Gastroesophageal sphincter (tissue), 3 donors: ENCODE data around the gene TMEM30A.

Experiments
- EP300 ChIP-seq: sonication (generic); formaldehyde crosslinking; IDR thresholded peaks from one replicate; pipeline ENCODE4 v1.6.1; 2017; ENCODE audit warnings: antibody characterized with exemption, mild to moderate bottlenecking
- POLR2A ChIP-seq, 2 donors: fragments of 450-650 bp; IDR thresholded peaks; one replicate each; pipeline ENCODE4 v1.6.1; 2017; ENCODE audit warnings: antibody characterized with exemption in 2 of 2, mild to moderate bottlenecking in 2 of 2, moderate library complexity in 1 of 2
- POLR2AphosphoS5 ChIP-seq: sonication (generic); formaldehyde crosslinking; IDR thresholded peaks from one replicate; pipeline ENCODE4 v1.6.1; 2017; ENCODE audit warnings: antibody characterized with exemption
- TF ChIP-seq, protein P1 (sequence below), 4 experiments: fragments of 200-600 bp in 2 of 4; fragments of 450-650 bp in 2 of 4; sonication (generic) in 1 of 4; IDR thresholded peaks; one replicate each; pipeline ENCODE4 v1.5.1; 2017 to 2019; ENCODE audit warnings: antibody characterized with exemption in 4 of 4, mild to moderate bottlenecking in 2 of 4, moderate library complexity in 2 of 4

- TF ChIP-seq POLR2AphosphoS5 (no peak), POLR2A (IDR thresholded peaks at IDR 0.05) (no peak), EP300 (no peak)
- TF ChIP-seq, protein P1, sequence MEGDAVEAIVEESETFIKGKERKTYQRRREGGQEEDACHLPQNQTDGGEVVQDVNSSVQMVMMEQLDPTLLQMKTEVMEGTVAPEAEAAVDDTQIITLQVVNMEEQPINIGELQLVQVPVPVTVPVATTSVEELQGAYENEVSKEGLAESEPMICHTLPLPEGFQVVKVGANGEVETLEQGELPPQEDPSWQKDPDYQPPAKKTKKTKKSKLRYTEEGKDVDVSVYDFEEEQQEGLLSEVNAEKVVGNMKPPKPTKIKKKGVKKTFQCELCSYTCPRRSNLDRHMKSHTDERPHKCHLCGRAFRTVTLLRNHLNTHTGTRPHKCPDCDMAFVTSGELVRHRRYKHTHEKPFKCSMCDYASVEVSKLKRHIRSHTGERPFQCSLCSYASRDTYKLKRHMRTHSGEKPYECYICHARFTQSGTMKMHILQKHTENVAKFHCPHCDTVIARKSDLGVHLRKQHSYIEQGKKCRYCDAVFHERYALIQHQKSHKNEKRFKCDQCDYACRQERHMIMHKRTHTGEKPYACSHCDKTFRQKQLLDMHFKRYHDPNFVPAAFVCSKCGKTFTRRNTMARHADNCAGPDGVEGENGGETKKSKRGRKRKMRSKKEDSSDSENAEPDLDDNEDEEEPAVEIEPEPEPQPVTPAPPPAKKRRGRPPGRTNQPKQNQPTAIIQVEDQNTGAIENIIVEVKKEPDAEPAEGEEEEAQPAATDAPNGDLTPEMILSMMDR (IDR thresholded peaks at IDR 0.05) = no peak
Observed at GRCh38 chr6:75257343-75258087, 27.1 kb downstream of the TMEM30A start.
